GM12801 (cell line): ENCODE data around the gene SSTR1.

Experiments used
- TF ChIP-seq, protein P1 (sequence below): IDR thresholded peaks from one replicate; pipeline ENCODE4 v1.5.1; 2011; ENCODE audit warnings: control low read depth; ENCODE audit not compliant: insufficient read length; ENCODE audit errors: extremely low read depth

The SSTR1 gene

DNA sequence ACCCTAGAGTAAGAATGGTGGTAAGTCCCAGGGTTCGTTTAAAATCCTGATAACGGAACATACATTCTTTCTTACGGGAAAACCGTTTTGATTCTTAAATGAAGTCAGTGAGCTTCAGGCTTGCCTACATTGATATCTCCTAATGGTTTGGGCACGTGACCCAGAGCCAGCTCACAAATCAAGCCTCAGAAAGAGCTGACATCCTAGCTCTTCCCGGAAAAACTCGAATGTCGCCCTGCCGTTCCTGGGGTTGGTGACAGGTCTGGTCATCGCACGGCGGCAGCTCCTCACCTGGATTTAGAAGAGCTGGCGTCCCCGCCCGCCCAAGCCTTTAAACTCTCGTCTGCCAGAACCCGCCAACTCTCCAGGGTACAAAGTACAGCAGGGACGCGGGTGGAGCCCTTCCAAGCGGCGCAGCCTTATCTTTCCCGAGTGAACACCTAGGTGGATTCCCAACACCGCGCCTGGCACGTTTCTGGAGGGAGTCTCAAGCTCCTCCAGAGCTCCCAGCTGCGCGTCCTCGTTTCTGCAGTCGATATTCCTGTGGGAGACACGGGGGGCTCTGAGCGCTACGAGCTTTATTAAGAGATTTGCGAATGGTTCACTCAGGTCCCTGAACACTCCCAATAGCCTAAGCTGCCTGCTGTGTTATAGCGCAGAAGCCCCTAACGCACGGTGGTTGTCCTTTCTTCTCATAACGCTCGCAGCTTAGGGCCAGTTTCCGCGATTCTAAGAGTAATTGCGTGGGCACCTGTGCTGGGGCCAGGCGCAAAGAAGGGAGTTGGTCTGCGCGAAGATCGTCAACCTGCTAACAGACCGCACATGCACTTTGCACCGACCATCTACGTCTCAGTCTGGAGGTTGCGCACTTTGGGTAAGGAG, at the start of gene SSTR1:
Gene SSTR1, plus strand, starts transcription at position 169 of the 882 bp plus-strand sequence. CDS start 1,486 bp downstream, outside the sequence.
- TF ChIP-seq, protein P1, sequence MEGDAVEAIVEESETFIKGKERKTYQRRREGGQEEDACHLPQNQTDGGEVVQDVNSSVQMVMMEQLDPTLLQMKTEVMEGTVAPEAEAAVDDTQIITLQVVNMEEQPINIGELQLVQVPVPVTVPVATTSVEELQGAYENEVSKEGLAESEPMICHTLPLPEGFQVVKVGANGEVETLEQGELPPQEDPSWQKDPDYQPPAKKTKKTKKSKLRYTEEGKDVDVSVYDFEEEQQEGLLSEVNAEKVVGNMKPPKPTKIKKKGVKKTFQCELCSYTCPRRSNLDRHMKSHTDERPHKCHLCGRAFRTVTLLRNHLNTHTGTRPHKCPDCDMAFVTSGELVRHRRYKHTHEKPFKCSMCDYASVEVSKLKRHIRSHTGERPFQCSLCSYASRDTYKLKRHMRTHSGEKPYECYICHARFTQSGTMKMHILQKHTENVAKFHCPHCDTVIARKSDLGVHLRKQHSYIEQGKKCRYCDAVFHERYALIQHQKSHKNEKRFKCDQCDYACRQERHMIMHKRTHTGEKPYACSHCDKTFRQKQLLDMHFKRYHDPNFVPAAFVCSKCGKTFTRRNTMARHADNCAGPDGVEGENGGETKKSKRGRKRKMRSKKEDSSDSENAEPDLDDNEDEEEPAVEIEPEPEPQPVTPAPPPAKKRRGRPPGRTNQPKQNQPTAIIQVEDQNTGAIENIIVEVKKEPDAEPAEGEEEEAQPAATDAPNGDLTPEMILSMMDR, result no peak

GRCh38 chr14:38158468-38158867, 49.2 kb upstream of the SSTR1 start:
- TF ChIP-seq, protein P1, result no peak

- TF ChIP-seq, protein P1, result no peak
Measured at GRCh38 chr14:38168416-38168815, 39.3 kb upstream of the SSTR1 start.

DNA sequence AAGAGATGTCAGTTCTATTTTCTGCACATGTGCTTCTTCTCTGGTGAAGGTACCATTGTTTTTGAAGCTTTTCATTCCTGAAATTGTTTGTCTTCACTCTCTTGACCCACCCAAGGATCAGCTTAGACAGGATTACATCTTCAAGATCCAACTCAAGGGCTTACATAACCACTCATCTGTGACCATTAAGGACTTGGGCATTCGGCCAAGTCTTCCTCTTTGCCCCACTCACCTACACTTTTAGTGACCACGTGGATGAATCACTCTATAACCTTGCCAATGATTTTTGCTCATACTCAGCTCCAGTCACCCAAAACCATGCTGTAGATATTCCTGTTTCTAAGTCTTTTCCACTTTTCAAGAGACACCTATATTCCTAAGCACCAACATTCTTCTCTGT, 36.5 kb upstream of the SSTR1 start:
- TF ChIP-seq, protein P1, result no peak

DNA sequence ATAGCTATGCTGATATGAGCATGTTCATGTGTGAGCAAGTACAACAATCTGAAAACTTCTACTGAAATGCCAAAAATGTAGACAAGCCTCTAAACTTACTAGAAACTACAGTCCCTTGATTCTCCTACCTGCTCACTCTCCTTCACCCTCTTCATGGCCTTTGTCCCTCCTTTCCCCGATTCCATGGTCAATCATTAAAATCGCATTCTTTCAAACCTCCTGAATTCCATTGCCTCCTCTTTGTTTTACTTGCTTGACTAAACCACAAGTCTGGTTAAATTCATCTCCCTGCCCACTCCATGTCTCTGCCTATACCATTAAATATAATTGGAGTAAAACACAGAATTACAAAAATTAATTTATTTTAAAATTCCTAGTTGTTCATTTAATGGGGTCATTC, 33.0 kb upstream of the SSTR1 start:
- TF ChIP-seq, protein P1, result no peak

DNA sequence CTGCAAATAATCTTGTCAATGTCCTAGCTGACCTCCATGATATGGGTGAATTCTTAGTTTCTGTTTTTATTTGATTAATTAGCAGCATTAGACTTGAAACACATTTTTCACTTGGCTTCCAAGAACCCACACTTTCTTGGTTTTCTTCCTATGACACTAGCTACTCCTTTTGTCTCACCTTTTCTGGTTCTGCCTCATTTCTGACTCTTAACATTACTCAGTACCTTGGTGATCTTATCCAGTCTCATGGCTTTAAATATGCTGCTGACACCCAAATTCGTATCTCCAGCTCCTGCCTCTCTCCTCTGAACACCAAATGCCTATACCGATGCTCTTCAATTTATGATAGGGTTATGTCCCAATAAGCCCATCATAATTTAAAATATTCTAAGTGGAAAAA, 32.0 kb upstream of the SSTR1 start:
- TF ChIP-seq, protein P1, result no peak

GRCh38 chr14:38176379-38176778, 31.3 kb upstream of the SSTR1 start:
- TF ChIP-seq, protein P1, result no peak
